Measurements from ENCODE around the gene MAB21L4. TPM values are rescaled to one million over a fixed set of nuclear protein-coding genes. Genes with fewer than 3 reads are reported as not detected.

MAB21L4 gene
- total and polyA plus RNA-seq, 9 donors, result 0.04 to 0.48 (median 0.23) TPM; not detected in 4

- intact Hi-C loops (cut with DNase I), result no loop called here
- no peak for DNase-seq
- H3K36me3 ChIP-seq, result no peaks in the 10 kb centered on the region
- H3K27me3 ChIP-seq, result no peaks in the 10 kb centered on the region
- H3K27ac ChIP-seq, result no peak overlapping the region
- TF ChIP-seq EP300 (IDR thresholded peaks at IDR 0.05), result no peak
- no peak for TF ChIP-seq CTCF (IDR thresholded peaks at IDR 0.05)
- TF ChIP-seq POLR2A (IDR thresholded peaks at IDR 0.05), result no peak
- H3K4me1 ChIP-seq (ENCODE audit: insufficient read depth), result no peaks in the 10 kb centered on the region
- WGBS, 3 donors, result 96 to 98% (median 96%) methylated on average over 18 to 22 of the region's 22 CpGs
- H3K4me3 ChIP-seq, result no peak overlapping the region
- H3K9me3 ChIP-seq, result no peaks in the 10 kb centered on the region
Observed at GRCh38 chr2:240875228-240876034, 20.5 kb downstream of the MAB21L4 start.

- Histone ChIP-seq H3K27me3 (no peaks in the 10 kb centered on the region), H3K27ac (no peak overlapping the region), H3K4me1 (ENCODE audit: insufficient read depth) (no peaks in the 10 kb centered on the region), H3K4me3 (no peak overlapping the region), H3K36me3 (no peaks in the 10 kb centered on the region), H3K9me3 (no peaks in the 10 kb centered on the region)
- TF ChIP-seq POLR2A (IDR thresholded peaks at IDR 0.05), result no peak
- TF ChIP-seq EP300 (IDR thresholded peaks at IDR 0.05), result no peak
- WGBS, 3 donors, result 66 to 84% (median 74%) methylated on average over 12 of the region's 12 CpGs
- intact Hi-C loops (cut with DNase I), result no loop called here
- peak in 1 of 5 donors; percentile 27 for DNase-seq
Observed at GRCh38 chr2:240874715-240875227, 21.2 kb downstream of the MAB21L4 start.

- Histone ChIP-seq H3K36me3 (no peaks in the 10 kb centered on the region), H3K9me3 (no peaks in the 10 kb centered on the region), H3K27me3 (no peaks in the 10 kb centered on the region), H3K4me1 (ENCODE audit: insufficient read depth) (no peaks in the 10 kb centered on the region), H3K27ac (no peak overlapping the region), H3K4me3 (no peak overlapping the region)
- WGBS, 3 donors, result 62 to 70% (median 69%) methylated on average over 30 to 33 of the region's 33 CpGs
- peak in 2 of 5 donors; percentile 14 to 35 for DNase-seq
- intact Hi-C loops (cut with DNase I), result no loop called here
- TF ChIP-seq POLR2A (IDR thresholded peaks at IDR 0.05) (no peak), EP300 (IDR thresholded peaks at IDR 0.05) (no peak), CTCF (IDR thresholded peaks at IDR 0.05) (no peak)
Observed at GRCh38 chr2:240873805-240874714, 21.9 kb downstream of the MAB21L4 start.

GRCh38 chr2:240873098-240873788, 22.7 kb downstream of the MAB21L4 start:
- no peak overlapping the region for H3K27ac ChIP-seq
- no peak overlapping the region for H3K4me3 ChIP-seq
- H3K27me3 ChIP-seq, result no peaks in the 10 kb centered on the region
- no peaks in the 10 kb centered on the region for H3K9me3 ChIP-seq
- intact Hi-C loops (cut with DNase I), result no loop called here
- WGBS, 3 donors, result 88 to 92% (median 91%) methylated on average over 15 to 21 of the region's 21 CpGs
- H3K36me3 ChIP-seq, result no peaks in the 10 kb centered on the region
- no peak for DNase-seq
- TF ChIP-seq CTCF (IDR thresholded peaks at IDR 0.05) (no peak), POLR2A (IDR thresholded peaks at IDR 0.05) (no peak), EP300 (IDR thresholded peaks at IDR 0.05) (no peak)
- H3K4me1 ChIP-seq (ENCODE audit: insufficient read depth), result no peaks in the 10 kb centered on the region
